GM18951 (cell line): Measurements from ENCODE around the gene THRB.

ENCODE experiments used
- POLR2A ChIP-seq: IDR thresholded peaks from 4 replicates; pipeline ENCODE4 v1.6.1; 2011; ENCODE audit warnings: mild to moderate bottlenecking; ENCODE audit not compliant: insufficient read length, insufficient read depth; ENCODE audit errors: extremely low read depth
- in situ Hi-C: fragments of 300-500 bp; cut with MboI; formaldehyde crosslinking; loops from one replicate; pipeline ENCODE4 v1.12.0; 2022; ENCODE audit warnings: low sequenced_read_pairs, mixed read lengths, inconsistent platforms; ENCODE audit not compliant: unreplicated experiment

Gene THRB

DNA sequence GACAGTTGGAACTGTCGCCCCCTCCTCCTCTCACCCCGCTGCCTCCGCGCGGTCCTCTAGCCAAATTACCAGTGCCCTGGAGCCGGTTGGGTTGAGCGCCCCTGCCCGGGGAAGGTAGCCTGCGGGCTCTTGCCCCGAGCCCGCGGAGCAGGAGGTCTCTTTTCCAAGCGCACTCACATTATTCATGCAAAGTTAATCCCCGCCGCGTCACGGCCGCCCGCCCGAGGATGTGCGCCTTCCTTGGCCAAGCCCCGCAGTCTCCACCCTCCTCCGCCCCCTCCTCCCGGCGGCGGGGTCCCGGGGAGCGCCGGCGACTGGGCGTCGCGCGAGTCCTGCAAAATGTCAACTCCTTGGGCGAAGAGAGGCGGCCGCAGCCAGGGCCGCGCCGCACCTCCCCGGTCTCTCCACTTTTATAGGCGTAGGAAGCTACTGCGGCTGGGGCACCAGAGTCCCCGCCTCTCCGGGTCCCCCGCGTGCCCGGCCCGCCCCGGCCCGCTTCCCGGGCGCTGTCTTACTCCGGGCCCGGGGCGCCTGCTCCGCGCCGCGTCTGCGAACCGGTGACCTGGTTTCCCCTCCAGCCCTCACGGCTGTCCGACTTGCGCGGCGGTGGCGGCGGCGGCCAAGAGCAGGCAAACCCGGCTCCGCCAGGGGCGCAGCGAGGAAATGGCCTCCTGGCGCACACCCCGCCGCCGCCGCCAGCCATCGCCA, at the start of gene THRB:
THRB (minus strand) TSS at position 233 of the 708 bp plus-strand sequence.
- no peak for TF ChIP-seq POLR2A
- in situ Hi-C loops, result no loop called here

DNA sequence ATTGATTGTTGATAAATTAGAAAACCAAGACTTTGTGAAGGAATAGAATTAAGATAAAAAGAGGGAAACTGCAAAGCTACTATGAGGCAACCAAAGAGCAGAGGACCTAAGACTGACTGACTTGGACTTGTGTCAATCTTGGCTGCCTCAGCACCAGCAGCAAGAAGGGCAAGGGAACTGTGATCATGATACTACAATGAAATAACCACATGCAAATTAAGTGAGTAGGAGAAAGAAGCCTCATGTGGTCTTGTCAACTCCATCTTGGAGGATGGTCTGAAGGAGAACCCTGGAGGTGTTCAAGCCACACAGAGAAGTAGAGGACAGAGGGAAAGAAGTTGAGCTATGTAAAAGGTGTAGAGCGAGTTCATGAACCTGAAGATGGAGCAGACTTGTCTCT, 47.3 kb upstream of the THRB start:
- no peak for TF ChIP-seq POLR2A
- in situ Hi-C loops, result no loop called here

DNA sequence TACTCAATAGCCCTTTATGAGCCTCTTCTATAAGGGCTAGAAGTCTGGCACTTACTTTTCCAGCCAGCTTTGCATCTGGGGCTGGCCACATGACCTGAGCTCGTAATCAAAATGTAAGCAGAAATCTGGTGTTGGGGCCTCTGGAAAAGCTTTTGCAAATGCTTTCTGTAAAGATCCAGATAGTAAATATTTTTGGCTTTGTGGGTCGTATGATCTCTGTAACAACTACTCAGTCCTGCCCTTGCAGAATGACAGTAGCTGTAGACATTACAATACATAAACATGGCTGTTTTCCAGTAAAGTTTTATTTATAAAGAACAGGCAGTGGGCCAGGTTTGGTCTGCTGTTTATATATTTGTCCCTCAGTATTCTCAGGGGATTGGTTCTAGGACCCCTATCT, 46.2 kb upstream of the THRB start:
- in situ Hi-C loops, result no loop called here

DNA sequence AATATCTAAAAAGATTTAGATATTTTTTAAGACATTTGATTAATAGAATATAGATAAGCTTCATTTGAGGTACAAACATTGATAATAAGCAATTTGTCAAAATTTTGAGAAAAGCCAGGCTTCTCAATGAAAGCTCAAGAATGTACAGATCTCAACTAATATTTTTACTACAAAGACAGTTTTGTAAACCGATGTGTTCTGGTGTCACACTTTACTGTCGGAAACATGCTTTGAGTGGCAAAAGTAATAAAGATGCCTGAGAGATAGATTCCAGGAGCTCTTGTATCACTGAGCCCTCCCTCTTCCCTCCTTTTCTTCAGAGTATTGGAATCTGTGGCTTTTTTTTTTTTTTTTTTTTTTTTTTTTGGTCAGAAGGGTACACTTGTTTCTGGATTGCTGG, 45.0 kb upstream of the THRB start:
- in situ Hi-C loops, result no loop called here
- TF ChIP-seq POLR2A, result no peak

More for the DNA sequence above, 46.2 kb upstream of the THRB start:
- TF ChIP-seq POLR2A, result no peak

DNA sequence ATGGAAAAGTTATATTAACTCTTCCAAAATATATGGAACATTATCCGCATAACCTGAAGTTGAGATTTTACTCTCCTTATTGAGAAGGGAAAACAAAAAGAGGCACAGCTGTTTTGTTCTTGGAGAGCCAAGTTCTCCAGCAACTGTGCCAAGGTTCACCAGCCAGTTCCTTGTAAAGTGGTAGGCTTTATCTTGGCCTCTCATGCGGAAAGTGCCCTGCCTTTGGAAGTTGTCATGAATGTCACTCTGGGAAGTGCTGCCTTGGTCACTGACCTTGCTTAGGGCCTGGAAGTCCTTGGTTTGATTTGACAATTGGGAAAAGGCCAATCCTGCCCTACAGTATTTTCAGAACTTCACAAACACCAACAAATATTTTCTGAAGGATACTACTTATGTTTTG, 44.2 kb upstream of the THRB start:
- in situ Hi-C loops, result no loop called here

DNA sequence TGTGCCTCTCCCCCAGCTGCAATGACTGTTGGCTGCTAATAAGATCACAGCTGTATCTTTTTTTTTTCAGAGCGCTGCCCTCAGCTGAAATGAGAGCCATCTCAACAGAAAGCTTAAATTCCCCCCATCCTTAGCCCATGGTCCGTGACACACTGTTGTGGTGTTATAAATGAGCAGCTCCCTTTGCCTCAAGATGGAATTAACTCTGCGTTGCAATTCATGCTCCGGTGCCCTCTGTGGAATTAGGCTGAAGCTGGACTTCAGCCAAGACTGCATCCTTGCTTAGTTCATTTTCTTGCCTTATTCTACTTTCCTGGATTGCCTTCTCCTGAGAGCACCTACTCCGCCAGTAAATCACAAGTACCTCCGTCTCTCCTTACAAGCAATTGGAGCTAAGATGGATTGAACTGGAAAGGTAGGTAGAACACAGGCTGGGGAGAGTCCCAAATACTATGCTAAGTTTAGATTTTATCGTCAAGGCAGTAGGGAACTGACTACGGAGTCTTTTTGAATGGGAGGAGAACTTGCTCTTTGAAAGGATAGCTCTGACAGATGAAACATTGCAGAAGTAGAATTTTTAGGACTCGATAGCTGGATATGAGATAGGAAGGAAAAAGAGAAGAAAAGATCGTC, 39.0 kb upstream of the THRB start:
- TF ChIP-seq POLR2A, result no peak

More for the DNA sequence above, 44.2 kb upstream of the THRB start:
- TF ChIP-seq POLR2A, result no peak

DNA sequence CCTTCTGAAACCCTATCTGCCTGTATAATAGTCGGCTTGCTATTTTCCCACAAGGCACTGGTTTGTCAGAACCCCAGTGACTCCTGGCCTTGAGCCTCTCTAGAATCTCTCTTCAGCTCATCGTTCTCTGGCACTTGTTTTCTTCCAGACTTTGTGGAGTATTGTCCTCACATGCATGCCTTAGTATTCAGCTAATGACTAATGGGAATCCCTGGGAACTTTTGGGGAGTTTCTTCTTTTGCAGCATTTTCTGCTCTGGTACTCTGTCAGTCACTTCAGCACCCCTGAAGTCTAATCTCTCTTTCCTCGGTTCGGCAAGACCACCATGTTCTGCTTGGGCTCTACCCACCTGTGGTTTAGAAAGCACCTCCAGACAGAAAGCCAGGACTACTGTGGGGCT, 35.8 kb upstream of the THRB start:
- in situ Hi-C loops, result no loop called here
- TF ChIP-seq POLR2A, result no peak

More for the DNA sequence above, 39.0 kb upstream of the THRB start:
- in situ Hi-C loops, result no loop called here

DNA sequence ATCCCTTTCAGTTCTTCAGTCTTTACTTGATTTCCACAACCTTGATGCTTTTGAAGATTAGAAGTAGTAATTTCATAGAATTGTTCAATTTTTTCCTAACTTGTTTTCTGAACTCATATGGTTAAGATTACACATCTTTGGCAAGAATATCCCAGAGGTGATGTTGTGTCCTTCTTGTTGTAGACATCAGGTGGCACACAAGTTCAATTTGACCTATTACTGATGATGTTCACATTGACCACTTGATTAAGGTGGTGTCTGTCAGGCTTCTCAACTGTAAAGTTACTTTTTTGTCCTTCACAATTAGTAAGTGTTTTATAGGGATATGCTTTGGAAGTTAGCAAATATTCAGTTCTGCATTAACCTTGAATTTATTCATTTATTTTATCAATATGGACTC, 34.6 kb upstream of the THRB start:
- TF ChIP-seq POLR2A, result no peak
- in situ Hi-C loops, result no loop called here

DNA sequence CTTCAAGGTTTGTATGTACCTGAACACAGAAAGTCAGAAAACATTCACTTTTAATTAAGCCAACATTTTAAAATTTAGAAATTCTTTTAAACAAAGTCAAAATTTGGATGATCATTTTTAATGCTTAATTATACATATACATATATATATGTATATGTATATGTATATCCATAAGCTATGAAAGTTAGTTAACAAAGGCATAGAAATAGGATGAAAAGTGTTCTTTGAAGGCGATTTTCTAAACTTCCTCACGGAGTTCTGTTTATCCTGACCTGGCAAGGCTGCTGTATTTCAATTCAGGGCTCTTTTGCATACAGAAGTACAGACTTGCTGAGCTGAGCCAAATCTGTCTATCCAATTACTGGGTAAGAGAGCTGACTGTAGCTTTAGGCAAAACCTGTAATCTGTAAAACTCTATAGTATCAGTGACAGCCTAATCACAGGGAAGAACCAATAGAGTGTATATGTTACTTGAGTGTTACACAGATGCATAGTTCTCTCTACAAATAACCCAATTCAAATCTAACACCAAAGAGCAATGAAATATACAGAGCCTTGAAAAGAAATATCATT, 32.1 kb upstream of the THRB start:
- no peak for TF ChIP-seq POLR2A
- in situ Hi-C loops, result no loop called here

DNA sequence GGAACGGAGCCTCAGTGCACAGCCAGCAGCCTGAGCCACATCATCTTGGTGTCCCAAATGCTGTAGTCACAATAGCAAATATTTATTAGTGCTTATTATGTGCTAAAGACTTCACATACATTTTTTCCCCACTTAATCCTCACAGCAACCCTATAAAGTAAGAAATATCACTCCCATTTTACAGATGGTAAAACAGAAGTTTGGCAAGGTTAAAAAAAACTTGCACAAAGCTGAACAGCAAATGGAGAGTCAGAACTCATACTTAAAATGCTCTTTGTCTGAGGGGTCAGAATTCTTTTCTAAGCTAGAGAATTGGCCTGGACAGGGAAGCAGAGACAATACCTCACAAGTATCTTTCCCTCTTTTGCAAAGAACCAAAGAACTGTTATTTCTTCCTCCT, 30.9 kb upstream of the THRB start:
- TF ChIP-seq POLR2A, result no peak
- in situ Hi-C loops, result no loop called here

DNA sequence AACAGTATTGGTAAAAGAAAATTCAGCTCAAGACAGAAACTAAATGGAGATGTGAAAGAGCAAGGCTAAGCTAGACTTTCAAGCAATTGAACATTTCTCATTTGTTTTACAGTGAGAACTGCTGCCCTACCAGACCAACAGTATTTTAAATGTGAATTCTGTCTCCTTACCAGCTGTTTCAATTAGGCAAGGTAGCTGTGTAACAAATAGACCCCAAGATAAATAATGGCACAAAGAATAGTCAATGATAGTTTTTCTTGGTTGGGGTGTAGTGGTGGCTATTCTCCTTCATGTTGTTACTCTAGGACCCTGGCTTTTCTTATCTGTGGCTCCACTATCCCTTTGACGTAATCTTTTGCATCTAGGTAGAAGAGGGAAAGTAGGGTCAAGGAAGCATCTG, 30.4 kb upstream of the THRB start:
- in situ Hi-C loops, result no loop called here

DNA sequence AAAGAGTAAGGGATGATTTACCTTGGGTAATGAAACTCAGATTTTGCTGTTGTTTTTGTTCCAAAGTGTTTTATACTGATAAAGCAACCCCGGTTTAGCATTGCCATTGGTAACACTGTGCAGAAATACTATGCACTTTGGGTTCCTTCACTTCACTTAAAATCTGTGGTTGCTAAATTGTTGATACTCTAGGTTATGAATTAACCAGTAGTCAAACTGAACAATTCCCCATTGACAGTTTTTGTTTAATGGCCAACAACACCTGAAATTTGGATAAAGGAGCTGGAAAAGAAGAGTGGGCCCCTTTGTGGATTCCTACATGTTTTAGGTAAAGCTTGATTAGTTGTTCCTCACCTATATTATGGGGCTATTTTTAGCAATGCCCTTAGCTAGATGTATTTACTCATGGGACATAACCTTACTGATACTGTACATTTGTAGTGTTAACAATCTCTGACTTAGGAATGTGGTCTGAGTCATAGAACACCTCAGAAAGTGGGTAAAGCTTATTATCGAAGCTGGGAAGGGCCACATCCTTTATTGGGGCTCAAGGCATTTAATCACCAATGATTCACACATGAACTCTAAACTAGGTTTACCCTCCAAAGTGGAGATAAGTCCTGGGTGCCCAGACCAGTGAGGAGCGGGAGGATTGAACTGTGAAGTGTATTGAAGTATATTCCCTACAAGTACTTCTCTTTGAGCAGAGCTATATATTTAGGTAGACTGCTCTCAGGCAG, 29.5 kb upstream of the THRB start:
- in situ Hi-C loops, result no loop called here
- TF ChIP-seq POLR2A, result no peak

More for the DNA sequence above, 30.4 kb upstream of the THRB start:
- no peak for TF ChIP-seq POLR2A

DNA sequence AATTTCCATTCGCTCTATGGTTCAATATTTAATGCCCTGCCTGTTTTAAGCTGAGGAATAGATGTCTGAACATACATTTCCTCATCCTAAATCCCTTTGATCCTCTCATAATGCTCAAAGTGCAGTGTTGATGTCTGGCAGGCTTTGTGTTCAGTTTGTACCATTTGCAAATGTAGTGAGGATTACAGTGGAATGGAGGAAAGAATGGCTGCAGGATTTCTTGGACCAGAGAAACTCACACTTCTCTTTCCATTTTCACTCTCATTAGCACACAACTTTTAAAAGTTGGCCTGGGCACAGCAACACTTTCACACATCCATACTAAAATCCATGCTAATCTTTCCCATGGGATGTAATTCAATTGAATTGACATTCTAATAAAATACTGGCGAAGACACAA, 28.6 kb upstream of the THRB start:
- in situ Hi-C loops, result no loop called here
- no peak for TF ChIP-seq POLR2A

DNA sequence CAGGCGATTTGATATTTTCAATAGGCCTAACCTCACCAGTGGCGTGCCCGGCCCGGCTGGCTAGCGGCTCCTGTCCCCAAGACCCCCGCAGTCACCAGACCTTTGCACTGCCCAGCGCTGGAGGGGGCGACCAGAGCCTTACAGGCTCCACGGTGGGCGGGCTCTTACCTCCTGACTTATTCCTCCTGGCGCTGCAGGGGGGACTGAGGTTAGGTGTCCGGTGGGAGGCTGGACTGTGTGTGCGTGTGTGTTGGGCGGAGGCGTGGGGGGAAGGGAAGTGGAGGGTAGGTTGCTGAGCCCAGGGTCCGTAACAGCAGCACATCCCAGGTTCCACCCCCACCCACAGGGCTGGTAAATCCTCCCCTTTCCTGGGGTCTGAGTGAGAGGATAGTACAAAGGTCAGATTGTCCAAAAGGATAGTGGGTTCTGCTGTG, 27.5 kb upstream of the THRB start:
- TF ChIP-seq POLR2A, result no peak
- in situ Hi-C loops, result no loop called here
